Colonic mucosa (tissue), 4 donors: ENCODE measurements around the gene IRF1. TPM values are rescaled to one million over a fixed set of nuclear protein-coding genes. Genes with fewer than 3 reads are reported as not detected.

Experiments used
- DNase-seq: peaks from one replicate; pipeline ENCODE4 v3.0.0-alpha.2; 2020
- H3K27ac ChIP-seq: fragments of 200-600 bp; one replicate; pipeline ENCODE4 v1.8.0; 2021
- H3K27me3 ChIP-seq: fragments of 200-600 bp; one replicate; pipeline ENCODE4 v1.8.0; 2021
- H3K36me3 ChIP-seq: fragments of 200-600 bp; one replicate; pipeline ENCODE4 v1.8.0; 2021
- H3K4me1 ChIP-seq: fragments of 200-600 bp; one replicate; pipeline ENCODE4 v1.8.0; 2021; ENCODE audit warnings: mild to moderate bottlenecking
- H3K4me3 ChIP-seq: fragments of 200-600 bp; one replicate; pipeline ENCODE4 v1.8.0; 2021
- H3K9ac ChIP-seq, 2 donors: one replicate each; pipeline ENCODE4 v1.7.0; 2013; ENCODE audit warnings: control low read depth in 2 of 2, low read depth in 2 of 2, low read length in 2 of 2
- H3K9me3 ChIP-seq: fragments of 200-600 bp; one replicate; pipeline ENCODE4 v1.8.0; 2021
- CTCF ChIP-seq: fragments of 200-600 bp; IDR thresholded peaks from one replicate; pipeline ENCODE4 v1.8.0; 2022; ENCODE audit warnings: antibody characterized with exemption, mild to moderate bottlenecking
- intact Hi-C: fragments of 100-400 bp; cut with DNase I; formaldehyde crosslinking; loops from one replicate; pipeline ENCODE4 v1.14.1; 2022
- total RNA-seq, 2 donors: library from RNA; stranded (reverse); fragmentation: NEBNext Ultra II Directional in 1 of 2; extraction: Animal tissue kit (Norgen Biotek cat#: 25700) in 1 of 2; gene quantifications; one replicate each; pipeline ENCODE4 v1.2.1, GENCODE V29; 2021
- donor health status: healthy.
- donor health status: DM: no; HTN: no; CAD: no.
- donor health status: DM: no; HTN: no; CAD: no.

Gene IRF1
- total RNA-seq, 2 donors from 2014 or later, result 59.7 to 87.8 TPM

GRCh38 chr5:132501961-132502931, 11.7 kb upstream of the IRF1 start:
- peak; percentile 58 for DNase-seq
- Histone ChIP-seq H3K9ac (peak overlapping the region; percentile 54 to 84), H3K27ac (peak overlapping the region; percentile 80), H3K27me3 (no peaks in the 10 kb centered on the region), H3K36me3 (no peaks in the 10 kb centered on the region), H3K9me3 (no peaks in the 10 kb centered on the region), H3K4me3 (no peak overlapping the region), H3K4me1 (peaks cover 36% of the 10 kb centered on the region)
- intact Hi-C loops, result no loop called here
- TF ChIP-seq CTCF, result no peak

GRCh38 chr5:132501629-132501956, 11.0 kb upstream of the IRF1 start:
- peaks cover 36% of the 10 kb centered on the region for H3K4me1 ChIP-seq
- H3K36me3 ChIP-seq, result no peaks in the 10 kb centered on the region
- no peak overlapping the region for H3K4me3 ChIP-seq
- H3K27me3 ChIP-seq, result no peaks in the 10 kb centered on the region
- peak overlapping the region; percentile 80 for H3K27ac ChIP-seq
- H3K9ac ChIP-seq, result peak overlapping the region; percentile 54 to 84
- no peak for DNase-seq
- no peak for TF ChIP-seq CTCF
- no peaks in the 10 kb centered on the region for H3K9me3 ChIP-seq
- intact Hi-C loops, result no loop called here

GRCh38 chr5:132500931-132501628, 10.5 kb upstream of the IRF1 start:
- peak overlapping the region; percentile 80 for H3K27ac ChIP-seq
- peak; percentile 79 for TF ChIP-seq CTCF
- H3K9me3 ChIP-seq, result no peaks in the 10 kb centered on the region
- intact Hi-C loops, result no loop called here
- peaks cover 36% of the 10 kb centered on the region for H3K4me1 ChIP-seq
- DNase-seq, result peak; percentile 89
- peak overlapping the region; percentile 52 to 84 for H3K9ac ChIP-seq
- H3K4me3 ChIP-seq, result no peak overlapping the region
- H3K27me3 ChIP-seq, result no peaks in the 10 kb centered on the region
- H3K36me3 ChIP-seq, result no peaks in the 10 kb centered on the region

GRCh38 chr5:132500244-132500930, 9.8 kb upstream of the IRF1 start:
- no peak overlapping the region for H3K4me3 ChIP-seq
- peak overlapping the region; percentile 52 to 84 for H3K9ac ChIP-seq
- H3K27me3 ChIP-seq, result no peaks in the 10 kb centered on the region
- H3K36me3 ChIP-seq, result no peaks in the 10 kb centered on the region
- peak overlapping the region; percentile 80 for H3K27ac ChIP-seq
- DNase-seq, result no peak
- H3K9me3 ChIP-seq, result no peaks in the 10 kb centered on the region
- intact Hi-C loops, result no loop called here
- peaks cover 33% of the 10 kb centered on the region for H3K4me1 ChIP-seq
- TF ChIP-seq CTCF, result no peak
